Lung (tissue), 12 donors: Measurements from ENCODE around the gene SLC46A2. TPM values are rescaled to one million over a fixed set of nuclear protein-coding genes. Genes with fewer than 3 reads are reported as not detected.
A peak's percentile ranks its signal among the peaks of the same experiment; 100 is the strongest.

ENCODE experiments used
- ATAC-seq: fragments of 200-7000 bp; cut with Tn5 transposase; one replicate; pipeline ENCODE4 v1.9.1; 2020; ENCODE audit warnings: moderate number of reproducible peaks; ENCODE audit not compliant: insufficient read depth, low FRiP score
- DNase-seq, 3 donors: peaks; one replicate each; pipeline ENCODE4 v3.0.0-alpha.2; 2013 to 2017
- H3K27ac ChIP-seq, 2 donors: one replicate each; pipeline ENCODE4 v1.5.1; 2013; ENCODE audit warnings: mild to moderate bottlenecking in 2 of 2, moderate library complexity in 2 of 2, control low read depth in 1 of 2, inconsistent platforms in 1 of 2, low read depth in 1 of 2, low read length in 1 of 2
- H3K27me3 ChIP-seq, 3 donors: one replicate each; pipeline ENCODE4 v1.5.1; 2013; ENCODE audit warnings: low read length in 2 of 3; ENCODE audit not compliant: control insufficient read depth in 3 of 3, insufficient read depth in 3 of 3
- H3K36me3 ChIP-seq, 4 donors: one replicate each; pipeline ENCODE4 v1.5.1; 2013; ENCODE audit warnings: low read length in 4 of 4, mild to moderate bottlenecking in 1 of 4, moderate library complexity in 1 of 4; ENCODE audit not compliant: control insufficient read depth in 4 of 4, insufficient read depth in 4 of 4
- H3K4me1 ChIP-seq, 5 donors: one replicate each; pipeline ENCODE4 v1.5.1; 2013; ENCODE audit warnings: low read length in 5 of 5, mild to moderate bottlenecking in 2 of 5, moderate library complexity in 1 of 5; ENCODE audit not compliant: control insufficient read depth in 5 of 5, insufficient read depth in 5 of 5
- H3K4me3 ChIP-seq: one replicate; pipeline ENCODE4 v1.5.1; 2013; ENCODE audit warnings: mild to moderate bottlenecking, control low read depth, moderate library complexity
- H3K9ac ChIP-seq, 2 donors: one replicate each; pipeline ENCODE4 v1.5.1; 2013; ENCODE audit warnings: low read length in 2 of 2, control low read depth in 1 of 2; ENCODE audit not compliant: insufficient read depth in 1 of 2
- H3K9me3 ChIP-seq, 4 donors: one replicate each; pipeline ENCODE4 v1.5.1; 2013; ENCODE audit warnings: low read length in 3 of 4, mild to moderate bottlenecking in 1 of 4, moderate library complexity in 1 of 4; ENCODE audit not compliant: control insufficient read depth in 4 of 4, insufficient read depth in 3 of 4
- CTCF ChIP-seq: IDR thresholded peaks from 2 replicates; pipeline ENCODE4 v1.5.1; 2012; ENCODE audit warnings: mild to moderate bottlenecking; ENCODE audit errors: control extremely low read depth, extremely low read depth
- WGBS, 2 donors: extraction: QIAGEN DNeasy Blood & Tissue Kit; methylation state at CpG; one replicate each; pipeline ENCODE4 v1.1.7; 2013; 5-methylcytosine and 5-hydroxymethylcytosine counted together
- polyA plus RNA-seq, 2 donors: library from polyadenylated mRNA; stranded (reverse); fragments of 200-250 nt; gene quantifications; one replicate each; pipeline ENCODE4 v1.2.1, GENCODE V29; 2013
- total RNA-seq, 2 donors: library from RNA; depleted of rRNA in 1 of 2; stranded (reverse); fragments of >200 nt in 1 of 2; gene quantifications; one replicate each; pipeline ENCODE4 v1.2.1, GENCODE V29; 2014 to 2021
- donor health status: control.
- donor health status: control.
- donor health status: Bipolar disorder and iron deficiency.
- donor health status: healthy.
- donor health status: DM: yes; HTN: yes; CAD: no.

SLC46A2 gene
- total and polyA plus RNA-seq, 4 donors: 0.20 to 18.5 (median 13.6) TPM

DNA sequence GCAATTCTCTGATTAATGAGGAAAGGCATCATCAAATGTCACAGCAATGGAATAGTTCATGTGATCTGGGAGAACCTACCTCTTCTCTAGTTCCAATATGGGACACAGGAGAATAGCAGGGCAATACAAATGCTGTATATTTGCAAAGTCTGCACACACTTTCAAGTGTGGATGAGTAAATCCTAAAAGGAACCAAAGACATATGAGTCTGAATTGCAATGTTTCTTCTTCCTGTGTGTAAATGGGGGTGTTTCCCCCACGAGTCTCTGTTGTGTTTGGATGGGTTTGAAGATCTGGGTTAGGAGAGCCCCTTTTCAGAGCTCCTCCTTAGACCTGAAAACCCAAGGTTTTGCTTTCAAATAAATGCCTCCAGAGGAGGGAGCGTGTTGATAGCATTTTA, 26.9 kb downstream of the SLC46A2 start:
- TF ChIP-seq CTCF: no peak
- Histone ChIP-seq H3K27me3 (no peaks in the 10 kb centered on the region), H3K36me3 (peaks cover 0 to 9% (median 6%) of the 10 kb centered on the region in 4 donors), H3K4me3 (no peak overlapping the region), H3K9me3 (peaks cover 0 to 2% (median 0%) of the 10 kb centered on the region in 4 donors), H3K4me1 (peaks cover 0 to 25% (median 12%) of the 10 kb centered on the region in 5 donors), H3K9ac (no peak overlapping the region), H3K27ac (peak overlapping the region in 1 of 2 donors; percentile 42)
- no peak for ATAC-seq
- 57 to 60% methylated on average over 2 of the region's 2 CpGs for WGBS, 2 donors
- no peak for DNase-seq

DNA sequence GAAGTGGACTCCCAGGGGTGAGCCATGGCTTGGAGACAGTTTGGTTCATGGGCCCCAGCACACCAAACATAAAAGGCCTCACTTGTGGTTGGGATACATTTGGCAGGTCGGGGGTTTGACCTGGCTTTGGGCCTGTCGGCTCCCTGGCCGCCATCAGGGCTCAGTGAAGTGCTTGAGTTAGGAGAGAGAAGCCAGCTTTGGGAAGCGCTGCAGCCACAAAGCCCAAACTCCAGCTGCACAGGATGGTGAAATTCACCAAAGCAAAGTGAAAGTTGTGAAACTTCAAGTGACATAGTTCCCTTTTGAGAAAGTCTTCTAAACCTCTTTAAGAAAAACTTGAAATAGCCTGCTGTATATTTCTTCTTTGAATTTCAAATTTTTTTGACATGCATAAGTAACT, 27.5 kb downstream of the SLC46A2 start:
- Histone ChIP-seq H3K27ac (peak overlapping the region in 1 of 2 donors; percentile 44), H3K9me3 (peaks cover 0 to 2% (median 0%) of the 10 kb centered on the region in 4 donors), H3K36me3 (peaks cover 0 to 6% (median 5%) of the 10 kb centered on the region in 4 donors), H3K4me3 (no peak overlapping the region), H3K4me1 (peaks cover 0 to 29% (median 15%) of the 10 kb centered on the region in 5 donors), H3K27me3 (no peaks in the 10 kb centered on the region), H3K9ac (no peak overlapping the region)
- WGBS, 2 donors: 1 to 16% methylated on average over 4 of the region's 4 CpGs
- DNase-seq (peak; percentile 48 to 87 (median 77)), ATAC-seq (no peak)
- no peak for TF ChIP-seq CTCF

DNA sequence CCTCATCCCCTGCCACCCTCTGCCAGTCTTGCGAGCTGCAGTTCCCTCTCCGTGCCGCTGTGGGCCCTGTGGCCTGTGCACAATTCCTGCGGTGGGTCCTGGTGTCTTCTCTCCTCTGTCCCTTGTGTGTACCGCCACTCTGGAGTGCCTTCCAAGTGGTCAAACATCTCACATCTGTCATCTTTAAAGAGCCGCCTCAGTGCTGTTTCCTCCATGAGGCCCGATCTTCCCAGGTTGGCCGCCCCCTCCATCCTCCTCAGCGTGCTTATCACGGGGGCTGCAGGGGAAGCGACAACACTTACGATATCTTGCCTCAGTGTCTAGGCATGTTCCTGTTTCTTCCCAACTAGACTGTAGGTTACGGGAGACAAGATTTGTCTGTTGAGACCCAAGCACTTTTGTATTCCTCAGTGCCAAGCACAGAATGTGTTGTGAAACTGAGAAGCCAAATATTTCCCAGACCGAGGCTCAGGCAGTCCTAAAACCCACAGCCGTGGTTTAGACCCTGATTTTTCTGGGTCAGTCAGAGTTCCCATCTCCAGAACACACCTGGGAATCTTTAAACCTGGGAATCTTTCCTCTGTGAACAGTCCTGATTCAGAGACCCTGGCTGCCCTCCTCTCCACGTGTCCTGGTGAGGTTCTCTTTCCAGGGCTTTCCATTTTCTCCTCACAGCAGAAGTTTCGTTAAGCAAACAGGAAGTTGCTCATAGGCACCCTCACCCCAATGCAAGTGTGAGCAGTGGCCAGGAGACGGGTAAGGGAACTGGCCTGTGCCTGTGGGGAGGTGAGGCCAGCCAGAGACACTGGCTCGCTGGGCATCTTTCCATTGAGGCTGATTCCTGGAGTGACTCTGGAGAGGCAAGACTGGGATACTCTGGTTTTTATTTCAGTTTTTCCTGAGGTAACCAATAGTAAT, 28.8 kb downstream of the SLC46A2 start:
- TF ChIP-seq CTCF: no peak
- H3K27ac ChIP-seq: peak overlapping the region in 1 of 2 donors; percentile 44
- no peak for ATAC-seq
- H3K9ac ChIP-seq: no peak overlapping the region
- peaks cover 0 to 2% (median 0%) of the 10 kb centered on the region in 4 donors for H3K9me3 ChIP-seq
- DNase-seq: peak in 2 of 3 donors; percentile 60 to 78
- H3K27me3 ChIP-seq: no peaks in the 10 kb centered on the region
- H3K36me3 ChIP-seq: peaks cover 0 to 5% (median 4%) of the 10 kb centered on the region in 4 donors
- H3K4me3 ChIP-seq: no peak overlapping the region
- WGBS, 2 donors: 27 to 57% methylated on average over 19 of the region's 19 CpGs
- H3K4me1 ChIP-seq: peaks cover 0 to 29% (median 15%) of the 10 kb centered on the region in 5 donors
